Fibroblast of lung (primary cell): ENCODE results near the gene ZDHHC4. TPM values are rescaled to one million over a fixed set of nuclear protein-coding genes. Genes with fewer than 3 reads are reported as not detected.

Source experiments
- DNase-seq, 2 donors: peaks; one replicate each; pipeline versions ENCODE4 v3.0.0 to v3.0.0-alpha.2; 2010; ENCODE audit warnings: low read depth in 2 of 2
- H2AFZ ChIP-seq: 2 replicates; pipeline ENCODE4 v1.5.1; 2012; ENCODE audit warnings: low read length, control low read depth, inconsistent platforms
- H3K27ac ChIP-seq: 2 replicates; pipeline ENCODE4 v1.5.1; 2011; ENCODE audit warnings: low read length, control low read depth; ENCODE audit not compliant: insufficient read depth
- H3K27me3 ChIP-seq: 2 replicates; pipeline ENCODE4 v1.5.1; 2011; ENCODE audit warnings: mild to moderate bottlenecking, low read length; ENCODE audit not compliant: control insufficient read depth, insufficient read depth
- H3K36me3 ChIP-seq: 2 replicates; pipeline ENCODE4 v1.5.1; 2011; ENCODE audit warnings: low read length; ENCODE audit not compliant: control insufficient read depth, insufficient read depth
- H3K4me1 ChIP-seq: 2 replicates; pipeline ENCODE4 v1.5.1; 2011; ENCODE audit warnings: low read length; ENCODE audit not compliant: control insufficient read depth, insufficient read depth; ENCODE audit errors: extremely low read depth
- H3K4me2 ChIP-seq: 2 replicates; pipeline ENCODE4 v1.5.1; 2011; ENCODE audit warnings: low read length, control low read depth; ENCODE audit not compliant: insufficient read depth; ENCODE audit errors: extremely low read depth
- H3K4me3 ChIP-seq, 4 experiments: fragments of 200-600 bp in 1 of 4; sonication (generic) in 1 of 4; replicated peaks in 1 of 4; 2 replicates each; pipeline ENCODE4 v1.5.1; 2011 to 2016; ENCODE audit warnings: low read length in 4 of 4, low read depth in 3 of 4, mild to moderate bottlenecking in 3 of 4, control low read depth in 2 of 4, inconsistent platforms in 1 of 4, mixed read lengths in 1 of 4; ENCODE audit not compliant: insufficient read depth in 1 of 4; ENCODE audit errors: control extremely low read depth in 1 of 4
- H3K79me2 ChIP-seq: 2 replicates; pipeline ENCODE4 v1.5.1; 2012; ENCODE audit warnings: mild to moderate bottlenecking, low read length, inconsistent platforms; ENCODE audit not compliant: control insufficient read depth, insufficient read depth
- H3K9ac ChIP-seq: 2 replicates; pipeline ENCODE4 v1.5.1; 2011; ENCODE audit warnings: mild to moderate bottlenecking, low read length, control low read depth; ENCODE audit not compliant: insufficient read depth
- H3K9me3 ChIP-seq: 2 replicates; pipeline ENCODE4 v1.5.1; 2012; ENCODE audit warnings: low read depth, low read length; ENCODE audit not compliant: control insufficient read depth, insufficient read depth
- H4K20me1 ChIP-seq: 2 replicates; pipeline ENCODE4 v1.5.1; 2011; ENCODE audit warnings: low read length; ENCODE audit not compliant: control insufficient read depth, insufficient read depth; ENCODE audit errors: extremely low read depth
- CTCF ChIP-seq, 2 donors: IDR thresholded peaks in 1 of 2; conservative IDR thresholded peaks in 1 of 2; 1 replicate in 1 of 2; 2 replicates in 1 of 2; pipeline ENCODE4 v1.5.1; 2011 to 2012; ENCODE audit warnings: low read length in 2 of 2, control low read depth in 1 of 2, inconsistent platforms in 1 of 2, low read depth in 1 of 2, mild to moderate bottlenecking in 1 of 2
- EZH2 ChIP-seq: IDR thresholded peaks from 2 replicates; pipeline ENCODE4 v1.5.1; 2012; ENCODE audit warnings: low read length, control low read depth, mild to moderate bottlenecking; ENCODE audit errors: missing control alignments
- polyA plus RNA-seq, 2 donors: library from polyadenylated mRNA; depleted of rRNA in 1 of 2; stranded (reverse) in 1 of 2; unstranded in 1 of 2; fragments of >200 nt; gene quantifications; 2 replicates each; pipeline ENCODE4 v1.2.1, GENCODE V29; 2011 to 2012; ENCODE audit warnings: missing spikeins in 1 of 2
- total RNA-seq: library from RNA; depleted of rRNA; stranded (reverse); fragments of >200 nt; gene quantifications from 2 replicates; pipeline ENCODE4 v1.2.1, GENCODE V29; 2014

The ZDHHC4 gene
- total and polyA plus RNA-seq, 2 donors (not counting 1 experiment from before 2014, with no cell fraction given): 65.2 to 89.5 TPM

GRCh38 chr7:6556196-6556595 is 21.1 kb upstream of the ZDHHC4 start:
- Histone ChIP-seq H3K4me3 (no peak overlapping the region), H3K9me3 (no peaks in the 10 kb centered on the region), H3K27me3 (no peaks in the 10 kb centered on the region), H3K4me1 (no peaks in the 10 kb centered on the region), H3K9ac (no peak overlapping the region), H3K36me3 (no peaks in the 10 kb centered on the region), H3K79me2 (no peaks in the 10 kb centered on the region), H4K20me1 (no peaks in the 10 kb centered on the region), H3K27ac (no peak overlapping the region), H3K4me2 (no peak overlapping the region), H2AFZ (no peak overlapping the region)
- TF ChIP-seq EZH2: no peak
- no peak for TF ChIP-seq CTCF (conservative IDR thresholded peaks at IDR 0.05 in 1 of 2, IDR thresholded peaks at IDR 0.05 in 1 of 2; ENCODE audit: low read depth in 1 of 2, low read length in 2 of 2)
- DNase-seq: no peak

- no peaks in the 10 kb centered on the region for H3K79me2 ChIP-seq
- no peak for TF ChIP-seq EZH2
- peak; percentile 22 to 53 for TF ChIP-seq CTCF (conservative IDR thresholded peaks at IDR 0.05 in 1 of 2, IDR thresholded peaks at IDR 0.05 in 1 of 2; ENCODE audit: low read depth in 1 of 2, low read length in 2 of 2)
- no peaks in the 10 kb centered on the region for H3K36me3 ChIP-seq
- no peak overlapping the region for H3K4me2 ChIP-seq
- no peak overlapping the region for H3K27ac ChIP-seq
- H3K4me3 ChIP-seq: no peak overlapping the region
- H2AFZ ChIP-seq: no peak overlapping the region
- H4K20me1 ChIP-seq: no peaks in the 10 kb centered on the region
- DNase-seq: peak; percentile 25 to 37
- H3K4me1 ChIP-seq: no peaks in the 10 kb centered on the region
- H3K9me3 ChIP-seq: no peaks in the 10 kb centered on the region
- no peaks in the 10 kb centered on the region for H3K27me3 ChIP-seq
- H3K9ac ChIP-seq: no peak overlapping the region
Measured at GRCh38 chr7:6558837-6559236, 18.4 kb upstream of the ZDHHC4 start.

GRCh38 chr7:6559896-6560295 is 17.4 kb upstream of the ZDHHC4 start:
- Histone ChIP-seq H3K79me2 (no peaks in the 10 kb centered on the region), H3K4me2 (no peak overlapping the region), H4K20me1 (no peaks in the 10 kb centered on the region), H3K27me3 (no peaks in the 10 kb centered on the region), H3K9ac (no peak overlapping the region), H3K4me3 (no peak overlapping the region), H3K27ac (no peak overlapping the region), H3K4me1 (no peaks in the 10 kb centered on the region), H2AFZ (no peak overlapping the region), H3K9me3 (no peaks in the 10 kb centered on the region), H3K36me3 (no peaks in the 10 kb centered on the region)
- TF ChIP-seq CTCF (conservative IDR thresholded peaks at IDR 0.05 in 1 of 2, IDR thresholded peaks at IDR 0.05 in 1 of 2; ENCODE audit: low read depth in 1 of 2, low read length in 2 of 2) (no peak), EZH2 (no peak)
- DNase-seq: no peak
